ENCODE measurements around the gene ZNF723. TPM values are rescaled to one million over a fixed set of nuclear protein-coding genes. Genes with fewer than 3 reads are reported as not detected.
"Not testable (repeated sequence)": the region's sequence is repeated elsewhere in the genome, so short reads cannot be mapped to it uniquely, and the experiment has no call there.

The ZNF723 gene
- total RNA-seq, result not detected

DNA sequence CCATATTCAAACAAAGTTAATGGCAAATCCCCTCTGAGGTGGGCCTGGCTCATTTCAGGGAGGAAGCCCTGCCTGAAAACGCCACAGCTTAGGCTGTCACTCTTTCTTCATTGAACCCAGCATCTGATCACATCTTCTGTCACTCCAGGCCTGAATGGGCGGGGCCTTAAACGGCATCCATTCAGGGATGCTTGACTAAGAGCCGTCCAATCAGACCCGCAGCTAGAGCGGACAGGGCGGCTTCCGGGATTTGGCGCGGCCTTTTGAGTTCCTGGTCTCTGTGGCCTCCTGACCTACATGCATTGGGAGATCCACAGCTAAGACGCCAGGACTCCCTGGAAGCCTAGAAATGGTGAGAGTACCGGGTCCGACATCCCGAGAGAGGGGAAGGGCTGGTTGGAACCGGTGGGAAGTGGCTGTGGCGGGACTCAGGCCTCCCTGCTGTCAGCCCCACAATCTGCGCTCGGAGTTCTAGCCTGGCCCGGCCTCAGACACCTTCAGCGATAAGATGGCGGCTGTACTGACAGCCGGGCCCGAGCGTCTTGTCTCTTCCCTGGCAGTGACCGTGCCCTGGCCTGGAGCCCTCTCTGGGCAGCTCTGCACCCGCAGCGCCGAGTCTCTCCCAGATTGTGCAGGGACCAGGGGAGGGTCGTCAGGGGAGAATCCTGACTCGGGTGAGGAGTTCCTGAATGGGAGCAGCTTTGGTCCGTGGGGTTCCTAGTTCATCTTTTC lies at the start of gene ZNF723:
TSS of gene ZNF723 (plus strand) at position 261 of the 732 bp plus-strand sequence. CDS start at position 350, 89 bp downstream.
- Mint-ChIP-seq H3K27me3 (no peaks in the 10 kb centered on the region), H3K27ac (no peak within 1 kb of the TSS), H3K4me1 (ENCODE audit: low read depth in 2 of 2) (no peaks in the 10 kb centered on the region), H3K9me3 (no peaks in the 10 kb centered on the region), H3K4me3 (no peak within 1 kb of the TSS), H3K36me3 (no peaks in the 10 kb centered on the region)
- ATAC-seq (no peak), DNase-seq (ENCODE audit: low spot score) (no peak)

DNA sequence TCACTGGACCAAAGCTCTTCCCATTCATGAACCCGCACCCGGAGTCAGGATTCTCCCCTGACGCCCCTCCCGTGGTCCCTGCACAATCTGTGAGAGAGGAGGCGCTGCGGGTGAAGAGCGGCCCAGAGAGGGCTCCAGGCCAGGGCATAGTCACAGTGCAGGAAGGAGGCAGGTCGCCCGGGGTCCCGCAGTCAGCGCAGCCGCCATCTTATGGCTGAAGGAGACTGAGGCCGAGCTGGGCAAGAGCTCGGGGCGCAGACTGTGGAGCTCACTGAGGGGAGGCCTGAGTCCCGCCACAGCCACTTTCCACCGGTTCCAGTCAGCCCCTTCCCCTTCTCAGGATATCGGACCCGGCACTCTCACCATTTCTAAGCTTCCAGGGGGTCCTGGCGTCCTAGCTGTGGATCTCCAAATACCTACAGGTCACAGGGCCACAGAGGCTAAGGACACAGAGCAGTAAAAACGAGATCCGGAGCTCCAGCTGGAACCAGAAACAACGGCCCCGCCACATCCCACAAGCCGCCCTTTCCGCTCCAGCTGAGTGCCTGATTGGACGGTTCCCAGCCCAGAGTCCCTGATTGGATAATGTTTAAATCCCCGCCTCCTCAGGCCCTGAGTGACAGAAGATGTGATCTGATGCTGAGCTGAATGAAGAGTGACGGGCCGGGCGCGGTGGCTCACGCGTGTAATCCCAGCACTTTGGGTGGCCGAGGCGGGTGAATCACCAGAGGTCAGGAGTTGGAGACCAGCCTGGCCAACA lies 48.3 kb upstream of the ZNF723 start, which contains the start of gene ZNF99:
TSS of gene ZNF99 (minus strand) at position 501 of the 760 bp plus-strand sequence. CDS start at position 366, 135 bp downstream.
- ATAC-seq (peak in 1 of 2 donors; percentile 63), DNase-seq (ENCODE audit: low spot score) (no peak)
- Mint-ChIP-seq H3K9me3 (peaks cover 11% of the 10 kb centered on the region), H3K36me3 (peaks cover 21% of the 10 kb centered on the region), H3K4me3 (no peak within 1 kb of the TSS), H3K27me3 (no peaks in the 10 kb centered on the region), H3K4me1 (ENCODE audit: low read depth in 2 of 2) (no peaks in the 10 kb centered on the region), H3K27ac (no peak within 1 kb of the TSS)

DNA sequence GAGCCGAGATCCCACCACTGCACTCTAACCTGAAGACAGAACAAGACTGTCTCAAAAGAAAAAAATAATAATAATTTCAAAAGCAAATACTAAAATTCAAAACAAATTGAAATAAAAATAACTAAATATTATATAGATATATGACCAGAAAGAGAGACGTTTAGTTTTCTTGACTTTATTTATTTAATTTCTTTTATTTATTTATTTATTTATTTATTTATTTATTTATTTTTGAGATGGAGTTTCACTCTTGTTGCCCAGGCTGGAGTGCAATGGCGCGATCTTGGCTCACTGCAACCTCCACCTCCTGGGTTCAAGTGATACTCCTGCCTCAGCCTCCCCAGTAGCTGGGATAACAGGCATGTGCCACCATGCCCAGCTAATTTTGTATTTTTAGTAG lies 39.2 kb upstream of the ZNF723 start:
- not testable (repeated sequence) for H3K27ac Mint-ChIP-seq; H3K4me1 Mint-ChIP-seq (ENCODE audit: low read depth in 2 of 2); DNase-seq (ENCODE audit: low spot score); H3K27me3 Mint-ChIP-seq; ATAC-seq; H3K4me3 Mint-ChIP-seq
- Mint-ChIP-seq H3K9me3 (peaks cover 14% of the 10 kb centered on the region), H3K36me3 (peaks cover 32% of the 10 kb centered on the region)

DNA sequence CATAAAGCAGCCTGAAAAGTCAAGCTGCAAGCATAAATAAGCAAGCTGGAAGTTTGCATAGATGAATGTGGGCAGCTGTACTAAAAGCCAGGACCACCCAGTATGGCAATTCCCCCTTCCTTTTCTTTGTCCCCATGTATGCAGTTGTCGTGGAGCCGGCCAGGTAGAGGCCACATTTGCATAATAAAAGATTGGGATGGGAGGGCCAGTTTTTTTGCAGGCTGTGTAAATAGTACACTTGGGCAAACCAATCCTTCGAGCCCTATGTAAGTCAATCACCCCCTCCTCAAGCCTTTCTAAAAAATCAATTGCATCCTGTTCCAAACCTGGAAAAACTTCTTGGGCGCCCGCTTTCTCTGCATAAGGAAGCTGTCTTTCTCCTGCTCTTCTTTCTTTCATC lies 35.1 kb upstream of the ZNF723 start:
- no peak overlapping the region for H3K27ac Mint-ChIP-seq
- ATAC-seq (no peak), DNase-seq (ENCODE audit: low spot score) (no peak)
- no peaks in the 10 kb centered on the region for H3K27me3 Mint-ChIP-seq
- H3K4me1 Mint-ChIP-seq (ENCODE audit: low read depth in 2 of 2), result no peaks in the 10 kb centered on the region
- H3K36me3 Mint-ChIP-seq, result peaks cover 48% of the 10 kb centered on the region
- no peak overlapping the region for H3K4me3 Mint-ChIP-seq
- H3K9me3 Mint-ChIP-seq, result peaks cover 35% of the 10 kb centered on the region

DNA sequence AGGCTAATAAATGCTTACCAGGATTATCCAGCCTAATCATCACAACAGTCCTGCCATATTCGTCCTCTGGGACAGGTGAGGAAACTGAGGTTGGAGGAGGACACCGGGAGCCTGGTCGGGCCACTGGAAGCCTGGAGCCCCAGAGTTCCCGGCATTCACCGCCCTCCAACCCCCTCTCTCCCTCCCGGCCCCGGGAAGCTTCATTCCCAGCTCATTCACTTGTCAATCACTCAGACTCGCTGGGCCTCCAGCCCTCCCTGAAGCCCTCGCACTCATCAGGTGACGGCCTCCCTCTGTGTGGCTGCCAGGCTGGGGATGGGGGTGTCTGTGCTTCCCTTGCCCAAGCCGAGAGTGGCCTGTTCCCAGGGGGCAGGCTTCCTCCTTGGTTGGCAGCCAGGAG lies 25.7 kb upstream of the ZNF723 start:
- Mint-ChIP-seq H3K27me3 (no peaks in the 10 kb centered on the region), H3K4me1 (ENCODE audit: low read depth in 2 of 2) (no peaks in the 10 kb centered on the region), H3K36me3 (peaks cover 10% of the 10 kb centered on the region), H3K4me3 (no peak overlapping the region), H3K27ac (no peak overlapping the region), H3K9me3 (peaks cover 13% of the 10 kb centered on the region)
- ATAC-seq (no peak), DNase-seq (ENCODE audit: low spot score) (no peak)

DNA sequence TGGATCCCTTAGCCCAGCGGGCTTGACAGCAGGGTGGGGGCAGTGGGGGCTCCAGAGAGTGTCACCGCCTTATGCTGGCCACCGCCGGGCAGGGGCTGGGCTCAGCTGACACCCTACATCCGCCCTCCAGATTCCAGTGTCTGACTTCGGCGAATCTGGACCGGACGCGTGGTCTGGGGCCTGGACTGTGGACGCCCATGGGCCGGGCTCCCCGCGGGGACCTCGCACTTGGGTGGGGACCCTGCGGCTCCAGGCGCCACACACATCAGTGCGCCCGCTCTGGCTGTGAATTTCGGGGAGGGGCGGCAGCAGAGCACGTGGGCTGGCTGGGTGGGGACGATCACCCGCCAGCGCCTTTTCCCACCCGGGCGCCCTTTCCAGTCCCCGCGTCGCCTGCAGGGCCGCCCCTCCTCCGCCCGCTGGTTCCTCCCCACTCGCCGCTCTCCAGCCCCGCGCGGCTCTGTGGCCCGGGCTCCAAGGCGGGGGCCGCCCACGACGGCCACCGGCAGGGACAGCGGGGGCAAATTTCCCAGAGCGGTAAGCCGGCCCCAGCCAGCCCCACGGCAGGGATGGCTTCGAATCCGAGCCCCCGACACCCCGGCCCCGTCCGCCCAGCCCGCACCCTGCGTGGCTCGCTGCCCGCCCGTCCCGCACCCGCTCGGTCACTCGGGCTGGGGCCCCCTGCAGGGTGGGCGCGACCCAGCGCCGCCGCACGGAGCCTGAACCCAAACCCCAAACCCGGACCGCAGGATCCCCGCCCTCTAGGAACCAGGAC lies 24.8 kb upstream of the ZNF723 start:
- H3K9me3 Mint-ChIP-seq, result peaks cover 9% of the 10 kb centered on the region
- no peaks in the 10 kb centered on the region for H3K27me3 Mint-ChIP-seq
- H3K27ac Mint-ChIP-seq, result no peak overlapping the region
- no peaks in the 10 kb centered on the region for H3K4me1 Mint-ChIP-seq (ENCODE audit: low read depth in 2 of 2)
- H3K4me3 Mint-ChIP-seq, result no peak overlapping the region
- ATAC-seq, result peak in 1 of 2 donors; percentile 31
- peaks cover 12% of the 10 kb centered on the region for H3K36me3 Mint-ChIP-seq
- DNase-seq (ENCODE audit: low spot score), result no peak

DNA sequence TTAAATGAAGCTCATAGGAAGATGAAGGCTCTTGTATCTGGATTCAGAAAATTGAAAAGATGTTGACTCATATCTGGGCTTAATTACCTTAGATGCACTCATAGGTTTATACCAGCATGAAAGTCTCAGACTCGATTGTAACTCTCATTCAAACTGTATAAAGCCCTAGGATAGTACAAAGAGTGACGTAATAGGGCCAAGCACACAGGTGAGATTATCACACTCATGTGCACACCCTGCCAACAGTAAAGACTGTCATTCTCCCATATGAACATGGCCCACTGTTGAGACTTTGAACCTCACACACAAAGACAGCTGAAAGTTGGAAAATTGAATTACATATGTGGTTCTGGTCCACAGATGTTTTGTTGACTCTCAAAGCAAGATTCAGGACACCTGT lies 18.0 kb upstream of the ZNF723 start:
- no peak overlapping the region for H3K27ac Mint-ChIP-seq
- ATAC-seq (no peak), DNase-seq (ENCODE audit: low spot score) (no peak)
- H3K36me3 Mint-ChIP-seq, result peaks cover 12% of the 10 kb centered on the region
- H3K27me3 Mint-ChIP-seq, result no peaks in the 10 kb centered on the region
- no peak overlapping the region for H3K4me3 Mint-ChIP-seq
- no peaks in the 10 kb centered on the region for H3K4me1 Mint-ChIP-seq (ENCODE audit: low read depth in 2 of 2)
- H3K9me3 Mint-ChIP-seq, result peaks cover 25% of the 10 kb centered on the region

DNA sequence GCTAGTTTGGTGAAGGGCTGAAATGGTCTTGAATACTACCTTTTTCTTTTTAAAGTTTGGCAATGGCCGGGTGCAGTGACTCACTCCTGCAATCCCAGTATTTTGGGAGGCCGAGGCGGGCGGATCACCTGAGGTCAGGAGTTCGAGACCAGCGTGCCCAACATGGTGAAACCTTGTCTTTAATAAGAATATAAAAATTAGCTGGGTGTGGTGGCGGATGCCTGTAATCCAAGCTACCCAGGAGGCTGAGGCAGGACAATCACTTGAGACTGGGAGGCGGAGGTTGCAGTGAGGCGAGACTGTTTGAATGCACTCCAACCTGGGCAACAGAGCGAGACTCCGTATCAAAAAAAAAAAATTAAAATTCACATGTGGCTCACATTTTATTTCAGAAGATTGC lies 880 bp upstream of the ZNF723 start:
- Mint-ChIP-seq H3K36me3 (peaks cover under 1% of the 10 kb centered on the region), H3K9me3 (no peaks in the 10 kb centered on the region), H3K4me3 (no peak overlapping the region), H3K27ac (no peak overlapping the region), H3K27me3 (no peaks in the 10 kb centered on the region), H3K4me1 (ENCODE audit: low read depth in 2 of 2) (no peaks in the 10 kb centered on the region)
- no peak for ATAC-seq
- DNase-seq (ENCODE audit: low spot score), result no peak

DNA sequence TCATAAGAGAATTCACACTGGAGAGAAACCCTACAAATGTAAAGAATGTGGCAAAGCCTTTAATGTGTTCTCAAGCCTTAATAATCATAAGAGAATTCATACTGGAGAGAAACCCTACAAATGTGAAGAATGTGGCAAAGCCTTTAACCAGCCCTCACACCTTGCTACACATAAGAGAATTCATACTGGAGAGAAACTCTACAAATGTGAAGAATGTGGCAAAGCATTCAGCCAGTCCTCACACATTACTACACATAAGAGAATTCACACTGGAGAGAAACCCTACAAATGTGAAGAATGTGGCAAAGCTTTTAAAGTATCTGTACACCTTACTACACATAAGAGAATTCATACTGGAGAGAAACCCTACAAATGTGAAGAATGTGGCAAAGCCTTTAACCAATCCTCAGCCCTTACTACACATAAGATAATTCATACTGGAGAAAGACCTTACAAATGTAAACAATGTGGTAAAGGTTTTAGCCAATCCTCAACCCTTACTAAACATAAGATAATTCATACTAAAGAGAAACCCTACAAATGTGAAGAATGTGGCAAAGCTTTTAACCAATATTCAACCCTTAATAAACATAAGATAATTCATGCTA lies 25.7 kb downstream of the ZNF723 start:
- not testable (repeated sequence) for DNase-seq (ENCODE audit: low spot score); H3K27me3 Mint-ChIP-seq; H3K4me1 Mint-ChIP-seq (ENCODE audit: low read depth in 2 of 2); H3K4me3 Mint-ChIP-seq; H3K27ac Mint-ChIP-seq; ATAC-seq
- peaks cover 33% of the 10 kb centered on the region for H3K36me3 Mint-ChIP-seq
- H3K9me3 Mint-ChIP-seq, result peaks cover 17% of the 10 kb centered on the region

DNA sequence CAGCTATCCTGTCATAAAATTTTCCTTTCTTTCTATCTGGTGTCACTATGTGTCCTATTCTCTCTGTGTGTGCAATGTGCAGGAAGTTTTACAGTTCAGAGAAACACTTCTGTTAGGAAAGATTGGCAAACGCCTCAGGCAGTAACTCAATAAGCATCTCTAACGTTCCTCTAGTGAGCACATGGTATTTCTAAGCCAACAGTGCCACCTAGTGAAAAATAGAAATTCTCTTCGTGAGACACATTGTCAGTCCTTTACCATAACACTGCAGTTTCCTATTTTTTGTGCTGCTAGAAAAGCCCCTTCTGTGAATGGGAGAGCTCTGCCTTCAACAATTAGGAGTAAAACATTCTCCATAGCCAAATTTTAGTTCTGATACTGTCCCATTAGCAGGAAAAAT lies 50.7 kb downstream of the ZNF723 start:
- Mint-ChIP-seq H3K9me3 (peaks cover 12% of the 10 kb centered on the region), H3K27me3 (no peaks in the 10 kb centered on the region), H3K36me3 (no peaks in the 10 kb centered on the region), H3K27ac (no peak overlapping the region), H3K4me1 (ENCODE audit: low read depth in 2 of 2) (no peaks in the 10 kb centered on the region), H3K4me3 (no peak overlapping the region)
- DNase-seq (ENCODE audit: low spot score) (no peak), ATAC-seq (no peak)

DNA sequence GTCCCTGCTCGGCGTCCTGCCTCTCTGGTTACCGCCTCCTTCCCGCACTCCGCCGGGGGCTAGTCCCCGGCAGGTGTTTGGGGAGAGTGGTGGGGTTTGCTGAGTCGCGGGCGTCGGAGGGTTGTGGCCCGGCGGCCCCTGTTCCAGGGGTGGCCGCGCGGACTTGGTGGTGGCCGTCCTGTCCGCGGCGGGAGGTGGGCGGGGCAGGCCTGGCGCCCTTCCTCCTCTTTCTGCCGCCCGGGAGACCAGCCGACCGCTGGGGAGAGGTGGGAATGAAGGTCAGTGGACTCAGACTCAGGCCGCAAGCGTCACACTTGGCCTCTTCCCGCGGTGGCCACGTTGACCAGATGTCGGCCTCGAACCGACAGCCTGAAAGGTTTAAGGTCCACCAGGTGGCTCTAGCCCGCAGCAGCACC lies 61.8 kb downstream of the ZNF723 start:
- H3K4me3 Mint-ChIP-seq, result no peak overlapping the region
- H3K36me3 Mint-ChIP-seq, result peaks cover 8% of the 10 kb centered on the region
- H3K27me3 Mint-ChIP-seq, result no peaks in the 10 kb centered on the region
- no peak for DNase-seq (ENCODE audit: low spot score)
- ATAC-seq, result no peak
- H3K4me1 Mint-ChIP-seq (ENCODE audit: low read depth in 2 of 2), result no peaks in the 10 kb centered on the region
- H3K27ac Mint-ChIP-seq, result no peak overlapping the region
- H3K9me3 Mint-ChIP-seq, result peaks cover 18% of the 10 kb centered on the region

DNA sequence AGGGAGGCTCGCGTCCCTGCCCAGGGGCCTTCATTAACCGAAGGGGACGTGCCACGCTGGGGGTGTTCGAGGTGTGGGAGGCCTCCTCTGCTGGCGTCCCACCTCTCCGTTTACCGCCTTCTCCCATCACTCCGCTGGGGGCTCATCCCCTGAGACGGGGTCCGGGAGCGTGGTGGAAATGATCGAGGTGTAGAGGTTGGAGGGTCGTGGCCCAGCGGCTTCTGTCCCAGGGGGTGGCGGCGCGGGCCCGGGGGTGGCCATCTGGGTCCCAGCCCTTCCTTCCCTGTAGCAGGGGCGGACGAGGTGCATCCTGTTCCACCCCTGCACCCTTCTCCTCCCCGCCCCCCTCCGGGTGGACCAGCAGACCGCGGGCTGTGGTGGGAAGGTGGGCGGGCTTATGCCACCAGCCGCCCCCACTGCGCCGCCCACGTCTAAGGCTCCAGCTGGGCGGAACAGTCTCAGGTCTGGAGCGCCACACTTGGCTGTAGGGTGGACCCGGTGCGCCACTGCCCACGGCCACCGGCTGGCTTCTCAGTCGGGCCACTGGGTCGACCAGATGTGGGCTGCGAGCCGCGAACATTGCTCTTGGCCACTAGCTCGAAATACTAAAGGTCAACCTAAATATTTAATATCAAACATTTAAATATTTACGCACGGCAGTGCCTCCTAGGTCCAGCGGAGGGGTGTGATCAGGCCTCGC lies 69.5 kb downstream of the ZNF723 start:
- Mint-ChIP-seq H3K4me1 (ENCODE audit: low read depth in 2 of 2) (no peaks in the 10 kb centered on the region), H3K36me3 (peaks cover 14% of the 10 kb centered on the region), H3K27me3 (no peaks in the 10 kb centered on the region), H3K27ac (no peak overlapping the region), H3K4me3 (no peak overlapping the region), H3K9me3 (peaks cover 18% of the 10 kb centered on the region)
- no peak for DNase-seq (ENCODE audit: low spot score)
- peak; percentile 24 to 53 for ATAC-seq

Data from natural killer cell treated with Interleukin-12 subunit alpha and Interleukin-12 subunit beta and Interleukin-15 and Interleukin-18, amount 100 ng/mL, for 72 hours (primary cell).